Trophoblast cell (in vitro differentiated cells and primary cell): ENCODE measurements around the gene BEX2.
A peak's percentile ranks its signal among the peaks of the same experiment; 100 is the strongest.

Source experiments
- DNase-seq, 2 donors: peaks; one replicate each; pipeline ENCODE4 v3.0.0-alpha.2; 2016
- H2AFZ ChIP-seq: 2 replicates; pipeline ENCODE4 v1.6.1; 2013; ENCODE audit warnings: low read length, moderate library complexity, mild to moderate bottlenecking; ENCODE audit not compliant: insufficient read depth, poor library complexity
- H2AK5ac ChIP-seq: 2 replicates; pipeline ENCODE4 v1.6.1; 2013; ENCODE audit warnings: mild to moderate bottlenecking, low read length
- H2BK120ac ChIP-seq: 2 replicates; pipeline ENCODE4 v1.6.1; 2013; ENCODE audit warnings: low read length, mild to moderate bottlenecking, moderate library complexity; ENCODE audit not compliant: insufficient read depth, poor library complexity
- H2BK12ac ChIP-seq: 2 replicates; pipeline ENCODE4 v1.6.1; 2013; ENCODE audit warnings: mild to moderate bottlenecking, low read length, moderate library complexity
- H2BK5ac ChIP-seq: 2 replicates; pipeline ENCODE4 v1.6.1; 2013; ENCODE audit warnings: low read length, low read depth, moderate library complexity, mild to moderate bottlenecking; ENCODE audit not compliant: poor library complexity
- H3K14ac ChIP-seq: 2 replicates; pipeline ENCODE4 v1.6.1; 2013; ENCODE audit warnings: mild to moderate bottlenecking, low read length
- H3K18ac ChIP-seq: 2 replicates; pipeline ENCODE4 v1.6.1; 2013; ENCODE audit warnings: mild to moderate bottlenecking, low read length
- H3K23ac ChIP-seq: 2 replicates; pipeline ENCODE4 v1.6.1; 2013; ENCODE audit warnings: low read length
- H3K27ac ChIP-seq: 2 replicates; pipeline ENCODE4 v1.5.1; 2013; ENCODE audit warnings: low read depth, mild to moderate bottlenecking, inconsistent platforms, low read length, moderate library complexity
- H3K27me3 ChIP-seq: 2 replicates; pipeline ENCODE4 v1.6.1; 2013; ENCODE audit warnings: inconsistent platforms, mild to moderate bottlenecking, low read length, moderate library complexity; ENCODE audit not compliant: insufficient read depth
- H3K36me3 ChIP-seq, 2 experiments: 1 replicate in 1 of 2; 2 replicates in 1 of 2; pipeline ENCODE4 v1.6.1; 2013; ENCODE audit warnings: low read length in 2 of 2, mild to moderate bottlenecking in 2 of 2, moderate library complexity in 1 of 2; ENCODE audit not compliant: insufficient read depth in 2 of 2, control insufficient read depth in 1 of 2
- H3K4ac ChIP-seq: 2 replicates; pipeline ENCODE4 v1.6.1; 2013; ENCODE audit warnings: low read depth, mild to moderate bottlenecking, low read length, moderate library complexity
- H3K4me1 ChIP-seq, 2 experiments: 1 replicate in 1 of 2; 2 replicates in 1 of 2; pipeline ENCODE4 v1.6.1; 2013; ENCODE audit warnings: low read length in 2 of 2, mild to moderate bottlenecking in 2 of 2, moderate library complexity in 1 of 2; ENCODE audit not compliant: insufficient read depth in 2 of 2, control insufficient read depth in 1 of 2
- H3K4me2 ChIP-seq: 2 replicates; pipeline ENCODE4 v1.6.1; 2013; ENCODE audit warnings: inconsistent platforms, mild to moderate bottlenecking, low read length, moderate library complexity
- H3K4me3 ChIP-seq: 2 replicates; pipeline ENCODE4 v1.5.1; 2013; ENCODE audit warnings: mild to moderate bottlenecking, low read depth, low read length, inconsistent platforms
- H3K79me1 ChIP-seq: one replicate; pipeline ENCODE4 v1.6.1; 2013; ENCODE audit warnings: low read length
- H3K79me2 ChIP-seq: 2 replicates; pipeline ENCODE4 v1.6.1; 2013; ENCODE audit warnings: low read length, mild to moderate bottlenecking; ENCODE audit not compliant: control insufficient read depth, insufficient read depth, poor library complexity
- H3K9ac ChIP-seq: 2 replicates; pipeline ENCODE4 v1.6.1; 2013; ENCODE audit warnings: mild to moderate bottlenecking, low read length
- H3K9me3 ChIP-seq: 2 replicates; pipeline ENCODE4 v1.6.1; 2013; ENCODE audit warnings: low read depth, mild to moderate bottlenecking, control low read depth, inconsistent platforms, low read length; ENCODE audit not compliant: insufficient read depth
- H4K12ac ChIP-seq: 2 replicates; pipeline ENCODE4 v1.6.1; 2013; ENCODE audit warnings: low read depth, mild to moderate bottlenecking, low read length, moderate library complexity
- H4K8ac ChIP-seq: 2 replicates; pipeline ENCODE4 v1.6.1; 2013; ENCODE audit warnings: low read depth, mild to moderate bottlenecking, low read length, moderate library complexity
- H4K91ac ChIP-seq: one replicate; pipeline ENCODE4 v1.6.1; 2013; ENCODE audit warnings: low read depth, mild to moderate bottlenecking, low read length, moderate library complexity
- WGBS: extraction: QIAGEN DNeasy Blood & Tissue Kit; methylation state at CpG from one replicate; pipeline ENCODE4 v1.1.7; 2013; ENCODE audit warnings: missing lambda C conversion rate; ENCODE audit not compliant: insufficient read length, insufficient coverage; ENCODE audit errors: extremely low coverage; 5-methylcytosine and 5-hydroxymethylcytosine counted together

BEX2 gene

DNA sequence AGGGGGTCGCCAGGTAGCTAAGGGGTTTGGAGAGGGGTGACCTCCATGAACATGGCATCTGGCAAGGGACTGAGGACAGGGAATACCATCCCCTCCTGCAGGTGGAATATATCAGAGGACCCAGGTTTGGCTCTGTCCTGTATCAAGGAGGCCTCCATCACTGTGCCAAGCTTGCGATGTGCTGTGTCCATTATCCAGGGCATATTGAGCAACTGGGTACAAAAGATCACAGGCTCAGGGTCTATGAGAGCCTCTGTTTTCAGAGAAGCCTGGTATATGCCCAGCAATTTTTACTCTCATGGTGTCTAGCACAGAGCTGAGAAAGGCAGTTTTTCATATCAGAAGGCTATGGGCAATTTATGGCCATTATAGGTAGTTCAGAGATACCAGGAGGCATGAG lies 17.7 kb downstream of the BEX2 start:
- no CpG with 5 or more reads among the region's 2 CpGs for WGBS

GRCh38 chrX:103279624-103280023 lies 31.2 kb downstream of the BEX2 start:
- Histone ChIP-seq H4K8ac (no peak overlapping the region), H3K14ac (no peak overlapping the region), H4K12ac (no peak overlapping the region), H3K18ac (no peak overlapping the region), H3K27ac (no peak overlapping the region), H3K27me3 (no peaks in the 10 kb centered on the region), H3K23ac (no peak overlapping the region), H3K9me3 (no peaks in the 10 kb centered on the region), H2BK12ac (no peak overlapping the region), H3K4ac (no peak overlapping the region), H2BK5ac (no peak overlapping the region), H3K79me1 (no peaks in the 10 kb centered on the region), H3K4me3 (no peak overlapping the region), H2AK5ac (no peak overlapping the region), H3K79me2 (no peaks in the 10 kb centered on the region), H3K4me1 (no peaks in the 10 kb centered on the region), H3K4me2 (no peak overlapping the region), H3K36me3 (no peaks in the 10 kb centered on the region), H3K9ac (no peak overlapping the region), H4K91ac (no peak overlapping the region), H2BK120ac (no peak overlapping the region), H2AFZ (no peak overlapping the region)
- DNase-seq: no peak
- WGBS: no CpG with 5 or more reads among the region's 1 CpG

More for the DNA sequence above, 17.7 kb downstream of the BEX2 start:
- Histone ChIP-seq H3K18ac (no peak overlapping the region), H3K27ac (no peak overlapping the region), H2BK120ac (no peak overlapping the region), H3K4me2 (no peak overlapping the region), H2BK12ac (no peak overlapping the region), H3K9me3 (no peaks in the 10 kb centered on the region), H3K14ac (no peak overlapping the region), H3K79me1 (no peaks in the 10 kb centered on the region), H3K36me3 (no peaks in the 10 kb centered on the region), H3K27me3 (no peaks in the 10 kb centered on the region), H3K4me3 (no peak overlapping the region), H4K12ac (no peak overlapping the region), H4K8ac (no peak overlapping the region), H2AFZ (no peak overlapping the region), H4K91ac (no peak overlapping the region), H3K79me2 (no peaks in the 10 kb centered on the region), H3K9ac (no peak overlapping the region), H2AK5ac (no peak overlapping the region), H3K4me1 (no peaks in the 10 kb centered on the region), H3K23ac (no peak overlapping the region), H2BK5ac (no peak overlapping the region), H3K4ac (no peak overlapping the region)
- no peak for DNase-seq

DNA sequence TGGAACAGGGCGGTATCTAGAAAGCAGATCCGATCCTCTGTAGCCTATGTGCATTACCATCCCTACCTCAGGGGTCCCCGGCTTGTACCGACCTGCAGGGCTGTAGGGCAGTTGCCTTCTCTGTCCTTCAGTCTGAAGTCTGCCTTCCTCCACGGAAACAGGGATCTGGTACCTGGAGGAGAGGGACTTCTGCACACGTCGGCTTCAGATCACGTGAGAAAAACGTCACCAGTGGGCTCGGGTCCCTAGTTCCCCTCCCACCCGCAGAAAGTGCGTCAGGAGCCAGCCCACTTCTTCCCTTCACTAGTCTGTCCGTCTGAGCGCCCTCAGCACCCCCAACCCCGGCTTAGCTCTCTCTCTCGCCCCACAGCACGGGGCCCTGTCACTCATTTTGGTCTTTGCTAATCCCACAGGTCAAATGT lies 34.2 kb downstream of the BEX2 start, which contains the start of gene TCEAL5:
Gene TCEAL5, minus strand, starts transcription at position 170 of the 422 bp plus-strand sequence. CDS start 2,187 bp downstream, outside the sequence.
- Histone ChIP-seq H3K27me3 (no peaks in the 10 kb centered on the region), H3K79me2 (no peaks in the 10 kb centered on the region), H2BK5ac (no peak within 1 kb of the TSS), H2BK12ac (no peak within 1 kb of the TSS), H2AK5ac (no peak within 1 kb of the TSS), H3K4me1 (no peaks in the 10 kb centered on the region), H2AFZ (no peak within 1 kb of the TSS), H4K91ac (no peak within 1 kb of the TSS), H2BK120ac (no peak within 1 kb of the TSS), H3K18ac (no peak within 1 kb of the TSS), H3K4ac (no peak within 1 kb of the TSS), H3K9me3 (no peaks in the 10 kb centered on the region), H4K12ac (no peak within 1 kb of the TSS), H4K8ac (no peak within 1 kb of the TSS), H3K27ac (no peak within 1 kb of the TSS), H3K4me2 (no peak within 1 kb of the TSS), H3K36me3 (no peaks in the 10 kb centered on the region), H3K23ac (no peak within 1 kb of the TSS), H3K4me3 (no peak within 1 kb of the TSS), H3K9ac (no peak within 1 kb of the TSS), H3K14ac (no peak within 1 kb of the TSS), H3K79me1 (no peaks in the 10 kb centered on the region)
- no peak for DNase-seq
- no CpG with 5 or more reads among the region's 17 CpGs for WGBS

- Histone ChIP-seq H2AK5ac (no peak overlapping the region), H3K79me1 (no peaks in the 10 kb centered on the region), H4K8ac (no peak overlapping the region), H3K18ac (no peak overlapping the region), H2BK12ac (no peak overlapping the region), H4K91ac (no peak overlapping the region), H3K79me2 (no peaks in the 10 kb centered on the region), H2BK5ac (no peak overlapping the region), H3K9ac (no peak overlapping the region), H3K14ac (no peak overlapping the region), H3K4me2 (no peak overlapping the region), H3K9me3 (no peaks in the 10 kb centered on the region), H2BK120ac (no peak overlapping the region), H4K12ac (no peak overlapping the region), H2AFZ (no peak overlapping the region), H3K23ac (no peak overlapping the region), H3K4me1 (no peaks in the 10 kb centered on the region), H3K4ac (no peak overlapping the region), H3K27me3 (no peaks in the 10 kb centered on the region), H3K4me3 (no peak overlapping the region), H3K27ac (no peak overlapping the region), H3K36me3 (no peaks in the 10 kb centered on the region)
- DNase-seq: peak in 1 of 2 donors; percentile 39
- no CpG with 5 or more reads among the region's 23 CpGs for WGBS
Observed at GRCh38 chrX:103275947-103276567, 34.7 kb downstream of the BEX2 start.
